Pancreas (tissue), 10 donors: ENCODE measurements around the gene FGF21. TPM values are rescaled to one million over a fixed set of nuclear protein-coding genes. Genes with fewer than 3 reads are reported as not detected.
"Not testable (repeated sequence)": the region's sequence is repeated elsewhere in the genome, so short reads cannot be mapped to it uniquely, and the experiment has no call there.

Experiments
- ATAC-seq, 4 donors: fragments of 200-7000 bp; cut with Tn5 transposase; one replicate each; pipeline versions ENCODE4 v1.8.0 to v1.9.1; 2020; ENCODE audit warnings: mild to moderate bottlenecking in 4 of 4, moderate library complexity in 4 of 4
- DNase-seq, 6 donors: peaks; one replicate each; pipeline ENCODE4 v3.0.0-alpha.2; 2020
- FAIRE-seq: peaks from 2 replicates; lab custom pipeline; 2012; peaks lifted over from hg19 to GRCh38; lab: Jason Lieb, UNC
- H3K27ac ChIP-seq, 4 donors: fragments of 200-600 bp; sonication (generic); 1 replicate in 3 of 4; 2 replicates in 1 of 4; pipeline versions ENCODE4 v1.5.0 to v1.8.0; 2020
- H3K27me3 ChIP-seq, 4 donors: fragments of 200-600 bp; one replicate each; pipeline ENCODE4 v1.8.0; 2021
- H3K36me3 ChIP-seq, 3 donors: fragments of 200-600 bp; sonication (generic) in 1 of 3; one replicate each; pipeline versions ENCODE4 v1.5.0 to v1.8.0; 2020 to 2021
- H3K4me1 ChIP-seq, 3 donors: fragments of 200-600 bp; one replicate each; pipeline ENCODE4 v1.8.0; 2021
- H3K4me3 ChIP-seq, 4 donors: fragments of 200-600 bp; sonication (generic) in 2 of 4; one replicate each; pipeline versions ENCODE4 v1.5.0 to v1.8.0; 2020 to 2021
- H3K9me3 ChIP-seq, 4 donors: fragments of 200-600 bp; one replicate each; pipeline ENCODE4 v1.8.0; 2021
- WGBS, 2 donors: extraction: QIAGEN DNeasy Blood & Tissue Kit; methylation state at CpG; one replicate each; pipeline ENCODE4 v1.1.7; 2013; 5-methylcytosine and 5-hydroxymethylcytosine counted together
- intact Hi-C, 3 donors: fragments of 100-400 bp; cut with DNase I; formaldehyde crosslinking; loops; one replicate each; pipeline versions ENCODE4 v1.11.1 to v1.14.2; 2022
- polyA plus RNA-seq, 2 donors: library from polyadenylated mRNA; stranded (reverse); fragments of 200-250 nt; gene quantifications; one replicate each; pipeline ENCODE4 v1.2.3, GENCODE V29; 2013
- total RNA-seq, 6 donors: library from RNA; stranded (reverse); fragmentation: NEBNext Ultra II Directional in 4 of 6; extraction: Animal tissue kit (Norgen Biotek cat#: 25700) in 4 of 6; gene quantifications; one replicate each; pipeline versions ENCODE4 v1.2.1 to v1.2.4, GENCODE V29; 2021 to 2023
- TF ChIP-seq, protein P1 (sequence below), 4 donors: fragments of 200-600 bp; sonication (generic) in 3 of 4; IDR thresholded peaks; one replicate each; pipeline versions ENCODE4 v1.5.0 to v1.8.0; 2021; ENCODE audit warnings: antibody characterized with exemption in 4 of 4
- donor health status: healthy with polysubstance abuse.
- donor health status: DM: no; HTN: no; CAD: no; lungs with moderate emphysema.
- donor health status: DM: no; HTN: no; CAD: no.
- donor health status: control.
- donor health status: control.
- donor health status: Bipolar disorder and iron deficiency.
- donor health status: DM: yes; HTN: yes; CAD: no.
- donor health status: DM: no; HTN: no; CAD: no.
- donor health status: DM: no; HTN: no; CAD: no.
- donor health status: DM: yes; HTN: yes; CAD: no.

Gene FGF21
- total and polyA plus RNA-seq, 8 donors: 0.51 TPM; not detected in 7

DNA sequence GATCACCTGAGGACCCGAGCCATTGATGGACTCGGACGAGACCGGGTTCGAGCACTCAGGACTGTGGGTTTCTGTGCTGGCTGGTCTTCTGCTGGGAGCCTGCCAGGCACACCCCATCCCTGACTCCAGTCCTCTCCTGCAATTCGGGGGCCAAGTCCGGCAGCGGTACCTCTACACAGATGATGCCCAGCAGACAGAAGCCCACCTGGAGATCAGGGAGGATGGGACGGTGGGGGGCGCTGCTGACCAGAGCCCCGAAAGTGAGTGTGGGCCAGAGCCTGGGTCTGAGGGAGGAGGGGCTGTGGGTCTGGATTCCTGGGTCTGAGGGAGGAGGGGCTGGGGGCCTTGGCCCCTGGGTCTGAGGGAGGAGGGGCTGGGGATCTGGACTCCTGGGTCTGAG is 888 bp downstream of the FGF21 start:
- 87 to 88% methylated on average over 11 of the region's 11 CpGs for WGBS, 2 donors

DNA sequence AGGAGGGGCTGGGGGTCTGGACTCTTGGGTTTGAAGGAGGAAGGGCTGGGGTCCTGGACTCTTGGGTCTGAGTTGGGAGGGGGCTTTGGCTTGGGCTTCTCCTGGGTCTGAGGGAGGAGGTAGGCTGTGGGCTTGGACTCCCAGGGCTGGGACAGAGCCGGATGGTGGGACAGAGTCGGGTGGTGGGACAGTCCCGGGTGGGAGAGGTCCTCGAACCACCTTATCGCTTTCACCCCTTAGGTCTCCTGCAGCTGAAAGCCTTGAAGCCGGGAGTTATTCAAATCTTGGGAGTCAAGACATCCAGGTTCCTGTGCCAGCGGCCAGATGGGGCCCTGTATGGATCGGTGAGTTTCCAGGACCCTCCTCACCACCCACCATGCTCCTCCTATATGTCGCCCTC is 1.4 kb downstream of the FGF21 start:
- TF ChIP-seq, protein P1, sequence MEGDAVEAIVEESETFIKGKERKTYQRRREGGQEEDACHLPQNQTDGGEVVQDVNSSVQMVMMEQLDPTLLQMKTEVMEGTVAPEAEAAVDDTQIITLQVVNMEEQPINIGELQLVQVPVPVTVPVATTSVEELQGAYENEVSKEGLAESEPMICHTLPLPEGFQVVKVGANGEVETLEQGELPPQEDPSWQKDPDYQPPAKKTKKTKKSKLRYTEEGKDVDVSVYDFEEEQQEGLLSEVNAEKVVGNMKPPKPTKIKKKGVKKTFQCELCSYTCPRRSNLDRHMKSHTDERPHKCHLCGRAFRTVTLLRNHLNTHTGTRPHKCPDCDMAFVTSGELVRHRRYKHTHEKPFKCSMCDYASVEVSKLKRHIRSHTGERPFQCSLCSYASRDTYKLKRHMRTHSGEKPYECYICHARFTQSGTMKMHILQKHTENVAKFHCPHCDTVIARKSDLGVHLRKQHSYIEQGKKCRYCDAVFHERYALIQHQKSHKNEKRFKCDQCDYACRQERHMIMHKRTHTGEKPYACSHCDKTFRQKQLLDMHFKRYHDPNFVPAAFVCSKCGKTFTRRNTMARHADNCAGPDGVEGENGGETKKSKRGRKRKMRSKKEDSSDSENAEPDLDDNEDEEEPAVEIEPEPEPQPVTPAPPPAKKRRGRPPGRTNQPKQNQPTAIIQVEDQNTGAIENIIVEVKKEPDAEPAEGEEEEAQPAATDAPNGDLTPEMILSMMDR (IDR thresholded peaks at IDR 0.05): no peak
- no peak overlapping the region for H3K4me3 ChIP-seq
- H3K4me1 ChIP-seq: peaks cover 0 to 4% (median 0%) of the 10 kb centered on the region in 3 donors
- 82% methylated on average over 9 of the region's 9 CpGs for WGBS, 2 donors
- no peak for FAIRE-seq
- no peak overlapping the region for H3K27ac ChIP-seq
- no peak for ATAC-seq
- no peaks in the 10 kb centered on the region for H3K9me3 ChIP-seq
- H3K27me3 ChIP-seq: no peaks in the 10 kb centered on the region
- DNase-seq: no peak
- intact Hi-C loops: no loop called here
- no peaks in the 10 kb centered on the region for H3K36me3 ChIP-seq

More for the DNA sequence above, 888 bp downstream of the FGF21 start:
- Histone ChIP-seq H3K36me3 (no peaks in the 10 kb centered on the region), H3K27ac (no peak overlapping the region), H3K4me3 (no peak overlapping the region), H3K4me1 (peaks cover 0 to 4% (median 0%) of the 10 kb centered on the region in 3 donors), H3K9me3 (no peaks in the 10 kb centered on the region), H3K27me3 (no peaks in the 10 kb centered on the region)
- TF ChIP-seq, protein P1 (IDR thresholded peaks at IDR 0.05): no peak
- DNase-seq (peak in 2 of 6 donors; percentile 40 to 72), FAIRE-seq (no peak), ATAC-seq (no peak)
- intact Hi-C loops: no loop called here

DNA sequence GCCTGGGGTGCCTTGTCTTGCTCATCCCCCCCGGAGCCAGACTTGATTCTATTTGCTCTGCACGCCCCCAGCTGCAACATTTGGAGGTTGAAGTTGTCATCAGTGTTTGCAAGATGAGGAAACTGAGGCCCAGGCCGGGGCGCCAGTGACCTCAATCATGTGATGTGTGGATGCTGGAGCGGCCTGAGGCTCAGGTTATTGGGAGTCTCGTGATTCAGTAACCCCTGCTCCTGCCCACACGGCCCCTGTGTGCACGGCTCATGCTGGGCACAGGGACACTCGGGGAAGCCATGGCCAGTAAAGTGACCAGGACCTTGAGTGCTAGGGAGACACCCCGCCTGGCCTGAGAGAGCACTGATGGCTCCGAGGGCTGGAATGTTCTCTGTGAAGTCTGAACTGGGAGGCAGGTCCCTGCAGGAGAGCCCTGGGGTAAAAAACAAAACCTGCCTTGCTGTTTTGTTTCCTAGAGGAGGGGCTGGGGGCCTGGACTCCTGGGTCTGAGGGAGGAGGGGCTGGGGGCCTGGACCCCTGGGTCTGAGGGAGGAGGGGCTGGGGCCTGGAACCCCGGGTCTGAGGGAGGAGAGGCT is 1.9 kb downstream of the FGF21 start:
- DNase-seq (no peak), ATAC-seq (no peak), FAIRE-seq (no peak)
- intact Hi-C loops: no loop called here
- H3K4me3 ChIP-seq: no peak overlapping the region
- H3K27ac ChIP-seq: no peak overlapping the region
- TF ChIP-seq, protein P1 (IDR thresholded peaks at IDR 0.05): no peak
- H3K36me3 ChIP-seq: no peaks in the 10 kb centered on the region
- WGBS, 2 donors: 86 to 92% methylated on average over 12 of the region's 12 CpGs
- H3K9me3 ChIP-seq: no peaks in the 10 kb centered on the region
- peaks cover 0 to 4% (median 0%) of the 10 kb centered on the region in 3 donors for H3K4me1 ChIP-seq
- no peaks in the 10 kb centered on the region for H3K27me3 ChIP-seq

DNA sequence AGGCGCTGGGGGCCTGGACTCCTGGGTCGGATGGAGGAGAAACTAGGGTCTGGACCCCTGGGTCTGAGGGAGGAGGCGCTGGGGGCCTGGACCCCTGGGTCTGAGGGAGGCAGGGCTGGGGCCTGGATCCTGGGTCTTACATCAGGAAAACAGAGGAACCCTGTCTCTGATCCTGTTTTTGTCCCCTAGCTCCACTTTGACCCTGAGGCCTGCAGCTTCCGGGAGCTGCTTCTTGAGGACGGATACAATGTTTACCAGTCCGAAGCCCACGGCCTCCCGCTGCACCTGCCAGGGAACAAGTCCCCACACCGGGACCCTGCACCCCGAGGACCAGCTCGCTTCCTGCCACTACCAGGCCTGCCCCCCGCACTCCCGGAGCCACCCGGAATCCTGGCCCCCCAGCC is 2.4 kb downstream of the FGF21 start:
- Histone ChIP-seq H3K27ac (no peak overlapping the region), H3K36me3 (no peaks in the 10 kb centered on the region), H3K9me3 (no peaks in the 10 kb centered on the region), H3K27me3 (no peaks in the 10 kb centered on the region), H3K4me1 (peaks cover 0 to 4% (median 0%) of the 10 kb centered on the region in 3 donors), H3K4me3 (no peak overlapping the region)
- 91 to 93% methylated on average over 14 of the region's 14 CpGs for WGBS, 2 donors
- FAIRE-seq: no peak
- intact Hi-C loops: no loop called here
- TF ChIP-seq, protein P1 (IDR thresholded peaks at IDR 0.05): no peak
- no peak for DNase-seq
- ATAC-seq: no peak

DNA sequence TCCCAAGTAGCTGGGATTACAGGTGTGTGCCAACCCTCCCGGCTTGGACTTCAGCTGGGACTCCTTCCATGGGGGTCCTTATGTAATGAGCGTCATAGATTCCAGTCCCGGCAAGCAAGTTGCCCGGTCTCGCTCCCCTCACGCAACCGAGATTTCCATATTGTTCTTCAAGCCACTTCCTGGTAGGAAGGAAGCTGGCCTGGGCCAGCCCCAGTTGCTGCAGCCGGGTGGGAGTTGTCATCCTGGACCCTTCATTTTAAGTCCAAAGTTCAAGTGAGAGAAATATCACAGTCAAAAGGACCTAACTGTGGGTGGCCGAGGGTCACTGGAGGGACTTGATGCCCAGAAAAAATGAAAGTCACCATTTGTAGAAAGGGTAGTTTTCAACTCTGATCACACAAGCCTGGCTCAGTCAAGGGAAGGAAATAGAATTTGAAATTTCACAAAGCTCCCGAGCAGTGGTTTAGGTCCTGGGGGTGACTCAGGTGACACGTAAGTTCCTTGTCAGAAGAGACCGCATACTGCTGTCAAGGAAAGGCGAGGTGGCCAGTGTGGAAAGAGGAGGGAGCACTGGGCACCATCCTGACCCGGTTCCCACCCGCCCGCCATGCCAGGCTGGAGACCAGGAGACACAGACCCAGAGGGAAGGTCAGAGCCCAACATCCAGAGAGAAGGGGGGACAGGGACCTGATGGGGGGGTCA is 5.3 kb downstream of the FGF21 start:
- Histone ChIP-seq H3K9me3 (no peaks in the 10 kb centered on the region), H3K4me1 (no peaks in the 10 kb centered on the region), H3K27ac (no peak overlapping the region), H3K27me3 (no peaks in the 10 kb centered on the region), H3K36me3 (no peaks in the 10 kb centered on the region), H3K4me3 (no peak overlapping the region)
- TF ChIP-seq, protein P1 (IDR thresholded peaks at IDR 0.05): no peak
- 82 to 85% methylated on average over 16 of the region's 16 CpGs for WGBS, 2 donors
- ATAC-seq (no peak), FAIRE-seq (no peak), DNase-seq (no peak)
- intact Hi-C loops: no loop called here

DNA sequence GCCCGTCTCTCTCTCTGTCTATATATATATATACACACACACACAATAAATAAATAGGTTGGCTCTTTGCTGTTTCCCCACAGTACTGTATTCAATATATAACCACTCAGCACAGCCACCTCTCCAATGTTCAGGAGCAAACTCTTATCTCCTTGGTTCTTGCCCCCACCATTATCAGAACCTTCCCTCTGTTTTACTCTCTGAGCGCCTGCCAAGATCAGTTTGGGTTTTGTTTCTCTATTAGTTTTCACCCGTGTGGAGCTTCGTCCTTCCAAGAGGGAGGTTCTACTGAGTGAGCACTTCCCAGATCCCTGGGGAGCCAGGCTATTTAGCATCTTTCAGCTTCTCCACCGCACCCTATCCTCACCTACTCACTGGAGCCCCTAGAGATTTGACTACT is 10.5 kb downstream of the FGF21 start:
- DNase-seq, H3K36me3 ChIP-seq, H3K9me3 ChIP-seq, H3K4me3 ChIP-seq, FAIRE-seq, H3K27ac ChIP-seq, intact Hi-C loops, H3K27me3 ChIP-seq: not testable (repeated sequence)
- ATAC-seq: peak in 2 of 4 donors; percentile 3 to 13
- 22 to 29% methylated on average over 5 of the region's 5 CpGs for WGBS, 2 donors
- H3K4me1 ChIP-seq: peaks cover 0 to 13% (median 11%) of the 10 kb centered on the region in 3 donors

DNA sequence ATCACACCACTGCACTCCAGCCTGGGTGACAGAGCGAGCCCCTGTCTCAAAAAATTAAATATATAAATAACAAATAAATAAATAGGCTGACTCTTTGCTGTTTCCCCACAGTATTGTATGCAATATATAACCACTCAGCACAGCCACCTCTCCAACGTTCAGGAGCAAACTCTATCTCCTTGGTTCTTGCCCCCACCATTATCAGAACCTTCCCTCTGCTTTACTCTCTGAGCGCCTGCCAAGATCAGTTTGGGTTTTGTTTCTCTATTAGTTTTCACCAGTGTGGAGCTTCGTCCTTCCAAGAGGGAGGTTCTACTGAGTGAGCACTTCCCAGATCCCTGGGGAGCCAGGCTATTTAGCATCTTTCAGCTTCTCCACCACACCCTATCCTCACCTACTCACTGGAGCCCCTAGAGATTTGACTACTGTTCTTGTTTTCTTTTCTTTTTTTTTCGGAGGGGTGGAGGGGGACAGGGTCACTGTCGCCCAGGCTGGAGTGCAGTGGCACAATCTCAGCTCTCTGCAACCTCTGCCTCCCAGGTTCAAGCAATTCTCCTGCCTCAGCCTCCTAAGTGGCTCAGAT is 12.9 kb downstream of the FGF21 start:
- peak in 1 of 4 donors; percentile 11 for ATAC-seq
- DNase-seq, H3K27me3 ChIP-seq, H3K4me3 ChIP-seq, H3K36me3 ChIP-seq, FAIRE-seq, H3K9me3 ChIP-seq, intact Hi-C loops: not testable (repeated sequence)
- 32 to 33% methylated on average over 6 of the region's 6 CpGs for WGBS, 2 donors
- Histone ChIP-seq H3K4me1 (peaks cover 6 to 25% (median 19%) of the 10 kb centered on the region in 3 donors), H3K27ac (peak overlapping the region in 2 of 4 donors; percentile 63 to 79)
